H1 (cell line): ENCODE measurements around the gene DTWD1. TPM values are rescaled to one million over a fixed set of nuclear protein-coding genes. Genes with fewer than 3 reads are reported as not detected.

Experiments used
- CTCF ChIA-PET: fragments of 300-600 bp; sonication (Branson Sonifier 250); formaldehyde crosslinking; loops from one replicate; lab custom pipeline; 2021; ENCODE audit not compliant: partially characterized antibody; lab: Charles Lee
- POLR2A ChIA-PET: fragments of 300-600 bp; sonication (Branson Sonifier 250); formaldehyde crosslinking; loops from one replicate; lab custom pipeline; 2021; ENCODE audit warnings: inconsistent platforms; ENCODE audit not compliant: partially characterized antibody; lab: Charles Lee
- DNase-seq, 2 experiments: peaks; one replicate each; pipeline versions ENCODE4 v3.0.0 to v3.0.0-alpha.2; 2010 to 2022; ENCODE audit warnings: low spot score in 2 of 2, low read depth in 1 of 2, mixed read lengths in 1 of 2
- FAIRE-seq: peaks from 2 replicates; lab custom pipeline; 2011; peaks lifted over from hg19 to GRCh38; lab: Jason Lieb, UNC
- H2AFZ ChIP-seq: 2 replicates; pipeline ENCODE4 v1.8.1; 2012; ENCODE audit warnings: low read length, inconsistent platforms
- H2AK5ac ChIP-seq: 2 replicates; pipeline ENCODE4 v1.6.1; 2013; ENCODE audit warnings: low read depth, low read length
- H2BK120ac ChIP-seq: replicated peaks from 2 replicates; pipeline ENCODE3; 2013; ENCODE audit warnings: low read depth, low read length, inconsistent platforms
- H2BK12ac ChIP-seq: 2 replicates; pipeline ENCODE4 v1.6.1; 2013; ENCODE audit warnings: low read depth, low read length
- H2BK15ac ChIP-seq: 2 replicates; pipeline ENCODE4 v1.6.1; 2013; ENCODE audit warnings: low read length
- H2BK20ac ChIP-seq: 2 replicates; pipeline ENCODE4 v1.6.1; 2013; ENCODE audit warnings: low read length
- H2BK5ac ChIP-seq: 2 replicates; pipeline ENCODE4 v1.6.1; 2013; ENCODE audit warnings: low read depth, low read length
- H3K14ac ChIP-seq: 2 replicates; pipeline ENCODE4 v1.6.1; 2013; ENCODE audit warnings: inconsistent platforms; ENCODE audit not compliant: insufficient read length
- H3K18ac ChIP-seq: 2 replicates; pipeline ENCODE4 v1.6.1; 2013; ENCODE audit warnings: low read length; ENCODE audit errors: extremely low read depth
- H3K23ac ChIP-seq: 2 replicates; pipeline ENCODE4 v1.6.1; 2013; ENCODE audit warnings: inconsistent platforms; ENCODE audit not compliant: insufficient read length
- H3K23me2 ChIP-seq: 2 replicates; pipeline ENCODE4 v1.6.1; 2013; ENCODE audit warnings: low read depth, low read length
- H3K27ac ChIP-seq: 2 replicates; pipeline ENCODE4 v1.6.1; 2011; ENCODE audit warnings: low read depth, low read length, inconsistent platforms
- H3K27me3 ChIP-seq, 4 experiments: replicated peaks in 1 of 4; 1 replicate in 1 of 4; 2 replicates in 3 of 4; pipeline versions ENCODE4 v1.6.1 to v1.8.1; 2011 to 2013; ENCODE audit warnings: low read length in 3 of 4, mild to moderate bottlenecking in 3 of 4, inconsistent platforms in 2 of 4, mixed read lengths in 2 of 4, moderate library complexity in 1 of 4; ENCODE audit not compliant: control insufficient read depth in 3 of 4, insufficient read depth in 3 of 4; ENCODE audit errors: extremely low read depth in 1 of 4
- H3K36me3 ChIP-seq, 4 experiments: 2 replicates each; pipeline versions ENCODE4 v1.6.1 to v1.8.1; 2011 to 2013; ENCODE audit warnings: mild to moderate bottlenecking in 4 of 4, low read length in 3 of 4, moderate library complexity in 2 of 4, control low read depth in 1 of 4, inconsistent platforms in 1 of 4; ENCODE audit not compliant: insufficient read depth in 4 of 4, control insufficient read depth in 2 of 4
- H3K4ac ChIP-seq: replicated peaks from 2 replicates; pipeline ENCODE3; 2013; ENCODE audit warnings: low read length, low read depth, mixed read lengths, inconsistent platforms; ENCODE audit not compliant: insufficient read length
- H3K4me1 ChIP-seq, 4 experiments: replicated peaks in 1 of 4; 1 replicate in 1 of 4; 2 replicates in 3 of 4; pipeline versions ENCODE4 v1.6.1 to v1.8.1; 2011 to 2013; ENCODE audit warnings: low read length in 3 of 4, inconsistent platforms in 2 of 4, mixed read lengths in 1 of 4; ENCODE audit not compliant: insufficient read depth in 4 of 4, control insufficient read depth in 3 of 4
- H3K4me2 ChIP-seq, 2 experiments: 2 replicates each; pipeline versions ENCODE4 v1.6.1 to v1.8.1; 2011 to 2013; ENCODE audit warnings: low read depth in 2 of 2, low read length in 2 of 2, control low read depth in 1 of 2, inconsistent platforms in 1 of 2, mild to moderate bottlenecking in 1 of 2; ENCODE audit not compliant: insufficient read depth in 1 of 2
- H3K4me3 ChIP-seq, 4 experiments: fragments of 200-600, 300-600 bp in 1 of 4; sonication (generic), shearing (Covaris generic), sonication (Bioruptor Twin) in 1 of 4; 2 replicates each; pipeline versions ENCODE4 v1.5.1 to v1.8.1; 2011 to 2016; ENCODE audit warnings: low read length in 4 of 4, low read depth in 3 of 4, control low read depth in 2 of 4, inconsistent platforms in 2 of 4, mild to moderate bottlenecking in 2 of 4, mixed read lengths in 1 of 4, moderate library complexity in 1 of 4; ENCODE audit not compliant: insufficient read depth in 2 of 4; ENCODE audit errors: extremely low read depth in 1 of 4
- H3K56ac ChIP-seq: replicated peaks from 2 replicates; pipeline ENCODE3; 2013; ENCODE audit warnings: low read depth, mild to moderate bottlenecking, mixed read lengths, low read length, inconsistent platforms; ENCODE audit not compliant: insufficient read length
- H3K79me1 ChIP-seq: 2 replicates; pipeline ENCODE4 v1.6.1; 2013; ENCODE audit warnings: low read depth, low read length, control low read depth
- H3K79me2 ChIP-seq, 2 experiments: 2 replicates each; pipeline versions ENCODE4 v1.6.1 to v1.8.1; 2012 to 2013; ENCODE audit warnings: low read length in 2 of 2, mild to moderate bottlenecking in 2 of 2, inconsistent platforms in 1 of 2; ENCODE audit not compliant: insufficient read depth in 2 of 2, control insufficient read depth in 1 of 2
- H3K9ac ChIP-seq, 4 experiments: replicated peaks in 1 of 4; 1 replicate in 1 of 4; 2 replicates in 3 of 4; pipeline versions ENCODE4 v1.6.1 to v1.8.1; 2011 to 2013; ENCODE audit warnings: low read depth in 3 of 4, low read length in 3 of 4, control low read depth in 2 of 4, mild to moderate bottlenecking in 2 of 4, moderate library complexity in 2 of 4, inconsistent platforms in 1 of 4; ENCODE audit errors: extremely low read depth in 1 of 4
- H3K9me3 ChIP-seq, 2 experiments: 2 replicates each; pipeline versions ENCODE4 v1.6.1 to v1.8.1; 2012 to 2013; ENCODE audit warnings: mild to moderate bottlenecking in 2 of 2, moderate library complexity in 2 of 2, control low read depth in 1 of 2, inconsistent platforms in 1 of 2, low read depth in 1 of 2, low read length in 1 of 2, mixed read lengths in 1 of 2; ENCODE audit not compliant: insufficient read depth in 2 of 2
- H4K20me1 ChIP-seq, 2 experiments: replicated peaks in 1 of 2; 2 replicates each; pipeline versions ENCODE3 to v1.8.1; 2011 to 2013; ENCODE audit warnings: inconsistent platforms in 2 of 2, low read length in 2 of 2, mild to moderate bottlenecking in 1 of 2; ENCODE audit not compliant: insufficient read depth in 2 of 2, control insufficient read depth in 1 of 2
- H4K5ac ChIP-seq: 2 replicates; pipeline ENCODE4 v1.6.1; 2013; ENCODE audit warnings: low read length, low read depth, mixed read lengths, inconsistent platforms; ENCODE audit not compliant: insufficient read length
- H4K8ac ChIP-seq: 2 replicates; pipeline ENCODE4 v1.8.0; 2013; ENCODE audit warnings: mild to moderate bottlenecking, moderate library complexity, low read length, inconsistent platforms; ENCODE audit not compliant: insufficient read depth; ENCODE audit errors: extremely low read depth
- H4K91ac ChIP-seq: replicated peaks from 2 replicates; pipeline ENCODE3; 2013; ENCODE audit warnings: low read length, mixed read lengths, inconsistent platforms; ENCODE audit not compliant: insufficient read length
- HDAC6 ChIP-seq: IDR thresholded peaks from one replicate; pipeline ENCODE4 v1.7.1; 2012; ENCODE audit warnings: low read depth, mild to moderate bottlenecking, inconsistent platforms, low read length, moderate library complexity
- PHF8 ChIP-seq: fragments of 200-600 bp; sonication (generic); conservative IDR thresholded peaks from 2 replicates; pipeline ENCODE4 v1.7.1; 2012; ENCODE audit warnings: low read depth, mild to moderate bottlenecking, inconsistent platforms, low read length, moderate library complexity
- SAP30 ChIP-seq: fragments of 300-600 bp; sonication (generic); IDR thresholded peaks from 2 replicates; pipeline ENCODE4 v1.7.1; 2012; ENCODE audit warnings: low read length, moderate library complexity, mild to moderate bottlenecking, inconsistent platforms; ENCODE audit not compliant: insufficient read depth, insufficient replicate concordance
- TAF7 ChIP-seq: optimal IDR thresholded peaks from 2 replicates; pipeline ENCODE3; 2011; ENCODE audit warnings: low read depth, mild to moderate bottlenecking, inconsistent platforms, low read length, moderate library complexity, borderline replicate concordance
- TCF12 ChIP-seq: IDR thresholded peaks from 2 replicates; pipeline ENCODE4 v1.6.1; 2011; ENCODE audit warnings: low read depth, mild to moderate bottlenecking, low read length
- polyA plus RNA-seq, 7 experiments: library from polyadenylated mRNA; depleted of rRNA in 3 of 7; stranded (reverse) in 5 of 7; unstranded in 2 of 7; fragments of >200 nt in 5 of 7; fragments of 200-250 nt in 2 of 7; gene quantifications; 1 replicate in 5 of 7; 2 replicates in 1 of 7; 4 replicates in 1 of 7; pipeline versions ENCODE4 v1.2.1 to v1.2.3, GENCODE V29; 2011 to 2013; ENCODE audit warnings: missing spikeins in 2 of 7, mixed read lengths in 2 of 7
- total RNA-seq: library from RNA; stranded (reverse); fragmentation: NEBNext Ultra II Directional; extraction: Animal tissue kit (Norgen Biotek cat#: 25700); gene quantifications from 2 replicates; pipeline ENCODE4 v1.2.1, GENCODE V29; 2021
- TF ChIP-seq, protein P1 (sequence below), 3 experiments: IDR thresholded peaks; 1 replicate in 2 of 3; 2 replicates in 1 of 3; pipeline versions ENCODE4 v1.5.1 to v1.6.1; 2011; ENCODE audit warnings: low read length in 3 of 3, mild to moderate bottlenecking in 3 of 3, inconsistent platforms in 2 of 3, low read depth in 1 of 3, moderate library complexity in 1 of 3; ENCODE audit not compliant: insufficient read depth in 1 of 3; ENCODE audit errors: control extremely low read depth in 1 of 3

The DTWD1 gene
- total and polyA plus RNA-seq, 2 of the 8 experiments (the other 6 are each of a cell fraction or from before 2014, with no cell fraction given): 10.4 to 32.4 TPM

DNA sequence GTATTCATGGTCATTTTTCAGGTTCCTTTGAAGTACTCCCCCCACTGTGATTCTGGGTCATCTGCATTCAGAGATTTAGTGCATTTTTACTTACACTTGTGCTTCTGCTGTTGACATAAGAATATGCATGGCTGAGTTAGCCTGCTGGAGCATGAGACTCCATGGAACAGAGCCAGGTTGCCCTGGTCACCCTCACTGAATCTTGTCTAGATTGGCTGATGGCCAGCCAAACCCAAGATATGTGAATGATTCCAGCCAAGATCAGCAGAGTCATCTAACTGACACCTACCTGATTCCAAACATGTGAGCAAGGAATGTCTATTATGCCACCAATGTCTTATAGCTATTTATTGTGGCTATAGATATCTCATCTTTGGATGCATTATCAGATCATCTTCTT, 25.1 kb downstream of the DTWD1 start:
- POLR2A ChIA-PET: interaction anchor here (0.6 to 1.2 kb wide), 2 partner anchors 20 to 1828 kb away, joined by 3 to 4 read pairs; no protein-coding TSS in a partner anchor
- Histone ChIP-seq H3K4me2 (no peak overlapping the region), H3K79me2 (no peaks in the 10 kb centered on the region), H4K20me1 (no peaks in the 10 kb centered on the region), H3K9me3 (no peaks in the 10 kb centered on the region), H3K36me3 (no peaks in the 10 kb centered on the region), H3K27me3 (no peaks in the 10 kb centered on the region), H2BK15ac (no peak overlapping the region), H2BK20ac (no peak overlapping the region), H2AK5ac (no peak overlapping the region), H2BK5ac (no peak overlapping the region), H3K23ac (no peak overlapping the region), H3K23me2 (no peaks in the 10 kb centered on the region), H3K4me3 (no peak overlapping the region), H3K27ac (no peak overlapping the region), H3K4ac (no peak overlapping the region), H4K91ac (no peak overlapping the region), H3K79me1 (no peaks in the 10 kb centered on the region), H2BK120ac (no peak overlapping the region), H2AFZ (no peak overlapping the region), H3K4me1 (peaks cover 0 to 2% (median 0%) of the 10 kb centered on the region in 4 experiments; a peak in 2 of 7 replicates), H3K18ac (no peak overlapping the region), H2BK12ac (no peak overlapping the region), H3K9ac (no peak overlapping the region), H4K5ac (no peak overlapping the region), H3K56ac (no peak overlapping the region), H4K8ac (no peak overlapping the region), H3K14ac (no peak overlapping the region)
- DNase-seq (no peak), FAIRE-seq (no peak)
- CTCF ChIA-PET: no interaction called here
- TF ChIP-seq TAF7 (no peak), SAP30 (no peak), PHF8 (no peak), TCF12 (no peak), HDAC6 (no peak)
- TF ChIP-seq, protein P1, sequence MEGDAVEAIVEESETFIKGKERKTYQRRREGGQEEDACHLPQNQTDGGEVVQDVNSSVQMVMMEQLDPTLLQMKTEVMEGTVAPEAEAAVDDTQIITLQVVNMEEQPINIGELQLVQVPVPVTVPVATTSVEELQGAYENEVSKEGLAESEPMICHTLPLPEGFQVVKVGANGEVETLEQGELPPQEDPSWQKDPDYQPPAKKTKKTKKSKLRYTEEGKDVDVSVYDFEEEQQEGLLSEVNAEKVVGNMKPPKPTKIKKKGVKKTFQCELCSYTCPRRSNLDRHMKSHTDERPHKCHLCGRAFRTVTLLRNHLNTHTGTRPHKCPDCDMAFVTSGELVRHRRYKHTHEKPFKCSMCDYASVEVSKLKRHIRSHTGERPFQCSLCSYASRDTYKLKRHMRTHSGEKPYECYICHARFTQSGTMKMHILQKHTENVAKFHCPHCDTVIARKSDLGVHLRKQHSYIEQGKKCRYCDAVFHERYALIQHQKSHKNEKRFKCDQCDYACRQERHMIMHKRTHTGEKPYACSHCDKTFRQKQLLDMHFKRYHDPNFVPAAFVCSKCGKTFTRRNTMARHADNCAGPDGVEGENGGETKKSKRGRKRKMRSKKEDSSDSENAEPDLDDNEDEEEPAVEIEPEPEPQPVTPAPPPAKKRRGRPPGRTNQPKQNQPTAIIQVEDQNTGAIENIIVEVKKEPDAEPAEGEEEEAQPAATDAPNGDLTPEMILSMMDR (IDR thresholded peaks at IDR 0.05; ENCODE audit: control extremely low read depth in 1 of 3, insufficient read depth in 1 of 3, low read depth in 1 of 3, low read length in 3 of 3): no peak
